ENCODE measurements around the gene RGS6. TPM values are rescaled to one million over a fixed set of nuclear protein-coding genes. Genes with fewer than 3 reads are reported as not detected.

Gene RGS6
- total RNA-seq, 1 donor: not detected

- TF ChIP-seq CTCF (IDR thresholded peaks at IDR 0.05; ENCODE audit: extremely low read depth, low read depth, low read length): no peak
- DNase-seq (ENCODE audit: insufficient read length, low spot score, missing footprints): no peak
- H3K79me2 ChIP-seq (ENCODE audit: insufficient read depth, low read length): no peaks in the 10 kb centered on the region
- H3K4me2 ChIP-seq (ENCODE audit: insufficient read depth, low read length): no peak overlapping the region
- H4K20me1 ChIP-seq (ENCODE audit: insufficient read depth, low read length): no peaks in the 10 kb centered on the region
- H3K36me3 ChIP-seq (ENCODE audit: insufficient read depth, low read length): no peaks in the 10 kb centered on the region
- no peak overlapping the region for H3K4me3 ChIP-seq (ENCODE audit: insufficient read depth, low read length)
- no peaks in the 10 kb centered on the region for H3K4me1 ChIP-seq (ENCODE audit: insufficient read depth, low read length)
- no peaks in the 10 kb centered on the region for H3K9me3 ChIP-seq (ENCODE audit: low read depth, low read length)
- peaks cover 4% of the 10 kb centered on the region for H3K27me3 ChIP-seq (ENCODE audit: insufficient read depth, low read length)
- H2AFZ ChIP-seq (ENCODE audit: low read length): no peak overlapping the region
- H3K27ac ChIP-seq (ENCODE audit: low read depth, low read length): no peak overlapping the region
These were observed 663.1 kb downstream of the RGS6 start for GRCh38 chr14:72595152-72595862.

GRCh38 chr14:72597252-72598233, 665.3 kb downstream of the RGS6 start:
- Histone ChIP-seq H3K79me2 (ENCODE audit: insufficient read depth, low read length) (no peaks in the 10 kb centered on the region), H4K20me1 (ENCODE audit: insufficient read depth, low read length) (no peaks in the 10 kb centered on the region), H3K27me3 (ENCODE audit: insufficient read depth, low read length) (no peaks in the 10 kb centered on the region), H3K4me3 (ENCODE audit: insufficient read depth, low read length) (no peak overlapping the region), H3K4me2 (ENCODE audit: insufficient read depth, low read length) (no peak overlapping the region), H2AFZ (ENCODE audit: low read length) (no peak overlapping the region), H3K36me3 (ENCODE audit: insufficient read depth, low read length) (no peaks in the 10 kb centered on the region), H3K27ac (ENCODE audit: low read depth, low read length) (no peak overlapping the region), H3K4me1 (ENCODE audit: insufficient read depth, low read length) (no peaks in the 10 kb centered on the region), H3K9me3 (ENCODE audit: low read depth, low read length) (no peaks in the 10 kb centered on the region)
- no peak for DNase-seq (ENCODE audit: insufficient read length, low spot score, missing footprints)
- TF ChIP-seq CTCF (IDR thresholded peaks at IDR 0.05; ENCODE audit: extremely low read depth, low read depth, low read length): no peak

GRCh38 chr14:72598306-72598705, 666.1 kb downstream of the RGS6 start:
- H3K79me2 ChIP-seq (ENCODE audit: insufficient read depth, low read length): no peaks in the 10 kb centered on the region
- no peaks in the 10 kb centered on the region for H4K20me1 ChIP-seq (ENCODE audit: insufficient read depth, low read length)
- no peak overlapping the region for H2AFZ ChIP-seq (ENCODE audit: low read length)
- DNase-seq (ENCODE audit: insufficient read length, low spot score, missing footprints): no peak
- no peaks in the 10 kb centered on the region for H3K36me3 ChIP-seq (ENCODE audit: insufficient read depth, low read length)
- no peak overlapping the region for H3K27ac ChIP-seq (ENCODE audit: low read depth, low read length)
- no peaks in the 10 kb centered on the region for H3K9me3 ChIP-seq (ENCODE audit: low read depth, low read length)
- peaks cover under 1% of the 10 kb centered on the region for H3K4me1 ChIP-seq (ENCODE audit: insufficient read depth, low read length)
- no peaks in the 10 kb centered on the region for H3K27me3 ChIP-seq (ENCODE audit: insufficient read depth, low read length)
- no peak overlapping the region for H3K4me3 ChIP-seq (ENCODE audit: insufficient read depth, low read length)
- H3K4me2 ChIP-seq (ENCODE audit: insufficient read depth, low read length): no peak overlapping the region
- no peak for TF ChIP-seq CTCF (IDR thresholded peaks at IDR 0.05; ENCODE audit: extremely low read depth, low read depth, low read length)

Measured in osteoblast (primary cell).